Activated CD8-positive, alpha-beta memory T cell treated with anti-CD3 and anti-CD28 coated beads for 24 hours (primary cell): ENCODE data around the gene LRBA.
"Not testable (repeated sequence)": the region's sequence is repeated elsewhere in the genome, so short reads cannot be mapped to it uniquely, and the experiment has no call there.

Source experiments
- DNase-seq: peaks from one replicate; pipeline ENCODE4 v3.0.0-alpha.2; 2020

The LRBA gene

GRCh38 chr4:150723727-150724411 lies 291.2 kb downstream of the LRBA start:
- DNase-seq: no peak

- no peak for DNase-seq
Observed at GRCh38 chr4:150722908-150723362, 292.1 kb downstream of the LRBA start.

GRCh38 chr4:150720973-150721518 lies 294.0 kb downstream of the LRBA start:
- no peak for DNase-seq

- no peak for DNase-seq
Observed at GRCh38 chr4:150717952-150718351, 297.1 kb downstream of the LRBA start.

- no peak for DNase-seq
Observed at GRCh38 chr4:150714462-150715438, 300.3 kb downstream of the LRBA start.

GRCh38 chr4:150713251-150713650 lies 301.8 kb downstream of the LRBA start:
- DNase-seq: no peak

GRCh38 chr4:150710770-150711375 lies 304.2 kb downstream of the LRBA start:
- no peak for DNase-seq

GRCh38 chr4:150708004-150708403 lies 307.1 kb downstream of the LRBA start:
- no peak for DNase-seq

GRCh38 chr4:150699599-150699998 lies 315.5 kb downstream of the LRBA start:
- no peak for DNase-seq

- DNase-seq: no peak
Observed at GRCh38 chr4:150695162-150695561, 319.9 kb downstream of the LRBA start.

GRCh38 chr4:150694438-150694837 lies 320.6 kb downstream of the LRBA start:
- DNase-seq: no peak

GRCh38 chr4:150683775-150684350 lies 331.2 kb downstream of the LRBA start:
- no peak for DNase-seq

- no peak for DNase-seq
Observed at GRCh38 chr4:150682126-150682525, 333.0 kb downstream of the LRBA start.

GRCh38 chr4:150681063-150681462 lies 334.0 kb downstream of the LRBA start:
- no peak for DNase-seq

- DNase-seq: no peak
Observed at GRCh38 chr4:150680651-150681050, 334.4 kb downstream of the LRBA start.

- DNase-seq: no peak
Observed at GRCh38 chr4:150679765-150680343, 335.2 kb downstream of the LRBA start.

- DNase-seq: no peak
Observed at GRCh38 chr4:150679018-150679764, 335.9 kb downstream of the LRBA start.

- DNase-seq: no peak
Observed at GRCh38 chr4:150673793-150674192, 341.3 kb downstream of the LRBA start.

GRCh38 chr4:150668824-150669223 lies 346.3 kb downstream of the LRBA start:
- no peak for DNase-seq

GRCh38 chr4:150664935-150665334 lies 350.1 kb downstream of the LRBA start:
- no peak for DNase-seq

GRCh38 chr4:150662686-150663085 lies 352.4 kb downstream of the LRBA start:
- DNase-seq: no peak

- not testable (repeated sequence) for DNase-seq
Observed at GRCh38 chr4:150661551-150661950, 353.5 kb downstream of the LRBA start.
